AG20443 (cell line): Measurements from ENCODE around the gene CD99.
"Not testable (repeated sequence)": the region's sequence is repeated elsewhere in the genome, so short reads cannot be mapped to it uniquely, and the experiment has no call there.

ENCODE experiments used
- DNase-seq: peaks from one replicate; pipeline ENCODE4 v3.0.0; 2012; ENCODE audit warnings: low spot score, mixed read lengths

The CD99 gene

GRCh38 chrX:2773166-2774055 lies 82.3 kb downstream of the CD99 start:
- DNase-seq = not testable (repeated sequence)

- no peak for DNase-seq
Measured at GRCh38 chrX:2774057-2774456, 83.0 kb downstream of the CD99 start.

GRCh38 chrX:2774776-2775175 lies 83.7 kb downstream of the CD99 start:
- no peak for DNase-seq

GRCh38 chrX:2780472-2781225 lies 89.6 kb downstream of the CD99 start:
- not testable (repeated sequence) for DNase-seq

- DNase-seq = no peak
Measured at GRCh38 chrX:2781226-2781571, 90.1 kb downstream of the CD99 start.

DNA sequence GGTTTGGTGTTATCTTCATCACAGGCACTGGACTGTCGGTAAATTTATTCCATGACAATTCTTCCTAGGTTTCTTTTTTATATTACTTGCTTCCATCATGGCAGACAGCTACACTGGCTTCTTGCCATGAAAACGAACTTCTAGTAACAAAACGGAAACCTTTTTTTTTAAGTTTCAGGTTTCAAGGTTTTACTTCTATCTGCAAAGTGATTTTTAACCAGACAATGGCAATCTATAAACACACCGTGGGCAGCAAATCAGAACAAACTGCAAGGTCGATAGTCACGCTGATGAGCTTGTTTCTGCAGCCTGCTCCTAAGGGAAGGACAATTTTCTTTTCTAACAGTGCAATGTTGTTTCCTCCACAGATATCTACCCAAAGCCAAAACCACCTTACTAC lies 90.6 kb downstream of the CD99 start:
- no peak for DNase-seq

DNA sequence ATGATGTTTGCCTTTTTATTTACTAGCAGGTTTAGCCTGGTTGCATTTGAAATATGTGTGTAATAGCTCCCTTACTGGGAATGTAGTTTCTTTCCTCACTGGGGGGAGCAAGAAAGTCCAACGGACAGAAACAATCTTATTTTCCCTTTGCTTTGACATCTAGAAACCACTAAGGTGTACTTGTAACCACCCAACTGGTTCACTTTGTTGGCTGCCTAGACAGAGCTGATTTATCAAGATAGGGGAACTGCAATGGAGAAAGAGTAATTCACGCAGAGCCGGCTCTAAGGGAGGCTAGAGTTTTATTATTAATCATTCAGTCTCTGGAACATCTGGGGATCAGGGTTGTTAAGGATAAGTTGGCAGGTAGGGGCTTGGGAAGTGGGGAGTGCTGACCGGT lies 91.1 kb downstream of the CD99 start:
- DNase-seq = no peak

- DNase-seq = no peak
Measured at GRCh38 chrX:2782778-2783177, 91.7 kb downstream of the CD99 start.

GRCh38 chrX:2784026-2784425 lies 92.9 kb downstream of the CD99 start:
- no peak for DNase-seq

DNA sequence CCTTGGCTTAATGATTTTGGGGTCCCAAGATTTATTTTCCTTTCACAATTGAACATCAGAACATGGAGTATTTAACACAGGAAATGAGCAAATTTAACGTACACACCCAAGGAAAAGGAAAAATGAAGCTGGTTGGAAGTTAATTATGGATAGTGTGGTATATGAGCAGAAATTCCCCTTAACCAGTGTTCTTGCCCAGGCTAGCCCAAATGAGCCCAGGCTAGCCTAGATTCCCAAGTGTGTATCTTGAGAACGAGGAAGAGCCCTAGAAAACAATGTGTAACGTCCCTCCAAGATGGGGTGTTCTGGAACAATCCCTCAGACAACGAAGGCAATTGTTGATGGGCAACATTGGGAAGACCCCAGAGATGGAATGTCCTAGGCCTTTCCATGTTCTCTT lies 94.4 kb downstream of the CD99 start:
- no peak for DNase-seq

DNA sequence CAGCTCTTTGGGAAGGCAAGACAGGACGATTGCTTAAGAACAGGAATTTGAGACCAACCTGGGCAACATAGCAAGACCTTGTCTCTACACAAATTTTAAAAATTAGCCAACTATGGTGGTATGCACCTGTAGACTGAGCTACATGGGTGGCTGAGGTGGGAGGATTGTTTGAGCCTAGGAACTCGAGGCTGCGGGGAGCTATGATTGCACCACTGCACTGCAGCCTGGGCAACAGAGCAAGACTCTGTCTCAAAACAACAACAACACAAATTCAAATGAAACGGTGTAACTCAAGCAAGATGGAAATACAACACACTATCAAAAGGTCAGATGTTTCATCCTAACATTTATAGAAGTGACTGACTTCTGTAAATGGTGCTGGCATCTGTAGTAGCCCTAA lies 97.9 kb downstream of the CD99 start:
- no peak for DNase-seq

DNA sequence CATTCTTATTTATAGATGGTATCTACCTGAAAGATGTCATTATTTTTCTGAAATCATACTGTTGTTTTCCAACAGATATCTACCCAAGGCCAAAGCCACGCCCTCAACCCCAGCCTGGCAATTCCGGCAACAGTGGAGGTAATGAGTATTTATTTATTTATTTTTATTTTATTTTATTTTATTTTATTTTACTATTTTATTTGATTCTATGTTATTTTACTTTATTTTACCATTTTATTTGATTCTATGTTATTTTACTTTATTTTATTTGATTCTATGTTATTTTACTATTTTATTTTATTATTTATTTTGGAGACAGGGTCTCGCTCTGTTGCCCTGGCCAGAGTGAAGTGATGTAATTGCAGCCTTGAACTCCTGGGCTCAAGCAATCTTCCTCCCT lies 98.5 kb downstream of the CD99 start:
- no peak for DNase-seq
